Erythroblast (primary cell): ENCODE measurements around the gene PIGN.

Source experiments
- DNase-seq, 2 experiments: peaks; one replicate each; lab custom pipeline; 2025; lab: John Stamatoyannopoulos, UW
- GATA1 ChIP-seq: IDR thresholded peaks from 2 replicates; pipeline ENCODE4 v1.6.1; 2011; ENCODE audit warnings: low read depth, mild to moderate bottlenecking, control low read depth, low read length, moderate library complexity
- POLR2A ChIP-seq: IDR thresholded peaks from 2 replicates; pipeline ENCODE4 v1.6.1; 2011; ENCODE audit warnings: mild to moderate bottlenecking, low read length

The PIGN gene

DNA sequence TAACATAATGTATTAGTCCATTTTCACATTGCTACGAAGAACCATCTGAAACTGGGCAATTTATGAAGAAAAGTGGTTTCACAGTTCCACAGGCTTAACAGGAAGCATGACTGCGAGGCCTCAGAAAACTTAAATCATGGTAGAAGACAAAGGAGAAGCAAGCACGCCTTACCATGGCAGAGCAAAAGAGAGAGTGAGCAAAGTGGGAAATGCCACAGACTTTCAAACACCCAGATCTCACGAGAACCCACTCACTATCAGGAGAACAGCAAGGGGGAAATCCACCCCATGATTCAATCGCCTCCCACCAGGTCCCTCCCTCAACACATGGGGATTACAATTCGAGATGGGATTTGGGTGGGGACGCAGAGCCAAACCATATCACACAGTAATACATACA lies 22.5 kb downstream of the PIGN start:
- TF ChIP-seq POLR2A (no peak), GATA1 (no peak)
- DNase-seq, result no peak

GRCh38 chr18:62157843-62158242 lies 29.0 kb downstream of the PIGN start:
- DNase-seq, result no peak
- TF ChIP-seq GATA1 (no peak), POLR2A (no peak)

- DNase-seq, result no peak
- TF ChIP-seq GATA1 (no peak), POLR2A (no peak)
Measured at GRCh38 chr18:62152844-62153243, 34.0 kb downstream of the PIGN start.

DNA sequence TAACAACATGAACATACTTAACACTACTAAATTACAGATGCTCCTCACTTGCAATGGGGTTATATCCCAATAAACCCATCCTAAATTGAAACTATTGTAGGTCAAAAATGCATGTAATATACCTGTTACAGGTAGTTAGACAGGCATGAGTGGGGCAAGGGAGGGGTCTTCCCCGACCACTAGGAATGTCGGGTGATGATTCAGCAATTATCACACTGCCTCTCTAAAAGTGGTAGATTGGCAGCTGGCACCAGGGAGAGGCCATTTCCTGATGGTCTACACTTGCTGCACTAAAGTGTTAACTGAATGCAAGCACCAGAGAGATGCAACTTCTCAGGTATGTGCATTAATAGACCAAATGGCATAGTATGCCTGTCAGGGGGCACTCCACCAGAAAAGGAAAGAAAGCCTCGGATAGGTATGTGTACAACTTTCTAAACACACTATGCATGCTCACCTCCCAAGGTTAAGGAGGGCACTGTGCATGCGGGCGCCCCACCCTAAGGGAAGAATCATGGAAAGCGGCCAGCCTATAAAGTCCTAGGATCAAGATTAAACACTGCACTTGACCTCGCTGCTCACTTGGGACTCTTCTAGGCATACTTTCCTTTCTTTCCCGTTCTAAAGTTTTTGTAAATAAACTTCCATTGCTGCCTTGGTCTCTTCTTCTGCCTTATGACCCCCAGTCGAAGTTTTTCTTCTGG lies 35.6 kb downstream of the PIGN start:
- TF ChIP-seq GATA1 (no peak), POLR2A (no peak)
- no peak for DNase-seq

DNA sequence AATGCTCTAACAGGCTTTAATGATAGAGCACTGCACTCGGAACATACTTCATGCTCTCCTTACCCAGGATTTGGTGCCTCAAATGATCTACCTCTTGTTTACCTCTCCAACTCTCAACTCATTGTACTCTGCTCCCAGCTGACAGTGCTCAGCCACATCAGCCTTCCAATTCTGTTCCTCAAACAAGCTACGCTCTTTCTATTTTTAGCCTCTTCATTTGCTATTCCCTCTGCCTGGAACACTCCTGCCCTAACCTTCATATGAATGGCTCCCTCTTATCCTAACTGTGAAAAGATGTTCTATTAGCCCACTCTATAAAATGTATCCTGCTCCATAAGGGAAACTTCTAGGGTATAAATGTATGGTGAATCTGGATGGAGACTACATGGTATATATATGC lies 42.5 kb downstream of the PIGN start:
- TF ChIP-seq GATA1, result no peak
- no peak for TF ChIP-seq POLR2A
- DNase-seq, result no peak

DNA sequence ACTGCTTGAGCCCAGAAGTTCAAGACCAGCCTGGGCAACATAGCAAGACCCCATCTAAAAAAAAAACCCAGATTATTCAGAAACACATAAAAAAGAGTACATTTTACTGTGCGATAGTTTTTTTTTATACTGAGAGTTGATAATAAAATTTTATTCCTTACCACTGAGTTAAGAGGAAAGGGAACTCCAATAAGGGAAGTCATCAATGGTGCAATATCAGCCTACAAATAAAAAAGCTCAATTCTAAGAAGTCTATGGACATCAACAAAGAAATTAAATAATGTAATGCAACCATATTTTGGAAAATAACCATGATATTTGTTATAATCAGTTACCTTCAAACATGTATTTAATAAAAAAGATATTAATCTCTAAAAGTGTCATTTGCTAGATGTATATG lies 46.6 kb downstream of the PIGN start:
- no peak for DNase-seq
- no peak for TF ChIP-seq POLR2A
- no peak for TF ChIP-seq GATA1

- TF ChIP-seq GATA1 (no peak), POLR2A (no peak)
Measured at GRCh38 chr18:62138461-62139235, 48.2 kb downstream of the PIGN start.

DNA sequence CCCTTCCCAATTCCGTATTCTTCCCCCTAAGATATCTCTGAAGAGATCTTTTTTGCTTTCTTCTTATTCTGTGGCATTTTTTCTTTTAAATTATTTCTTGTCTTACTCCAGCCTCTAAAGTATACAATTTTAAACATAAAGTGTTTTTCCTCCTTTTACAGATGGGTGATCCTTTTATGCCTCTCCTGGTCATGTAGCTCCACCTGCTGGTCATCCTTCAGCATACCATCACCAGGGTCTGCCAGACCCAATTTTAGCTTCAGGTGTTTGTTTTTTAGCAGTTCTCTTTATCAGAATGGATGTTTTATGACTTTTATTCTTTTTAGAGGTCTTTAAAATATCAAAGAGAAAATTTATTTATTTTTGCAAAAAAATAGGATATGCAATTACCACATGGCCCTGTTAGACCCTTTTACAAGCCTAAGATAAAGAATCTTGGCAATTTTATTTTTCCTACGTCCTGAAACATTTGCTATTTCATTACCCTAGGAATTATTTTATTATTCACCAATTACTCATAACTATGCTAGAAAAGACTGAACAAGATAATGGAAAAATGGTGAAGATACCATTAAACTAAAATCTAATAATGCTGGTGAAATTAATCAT lies 55.5 kb downstream of the PIGN start:
- no peak for TF ChIP-seq POLR2A
- TF ChIP-seq GATA1, result no peak
- peak; percentile 79 to 88 for DNase-seq

More at GRCh38 chr18:62138461-62139235, 48.2 kb downstream of the PIGN start:
- DNase-seq, result no peak

DNA sequence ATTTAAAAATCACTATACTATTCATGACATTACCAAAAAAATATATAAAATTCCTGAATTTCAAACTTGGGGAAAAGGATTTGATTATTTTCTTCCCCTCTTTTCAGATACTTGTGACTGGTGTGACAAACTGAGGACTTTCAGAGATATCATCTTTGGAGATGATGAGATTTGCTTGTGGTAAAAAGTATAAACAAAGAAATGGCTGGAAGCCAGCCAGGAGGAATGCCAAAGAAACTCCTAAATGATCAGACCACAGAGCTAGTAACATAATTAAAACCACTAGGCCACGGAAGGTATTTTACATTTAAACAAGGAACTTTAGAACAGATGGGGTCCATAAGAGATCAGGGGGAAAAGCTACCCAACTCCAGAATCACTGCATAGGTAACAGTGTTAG lies 58.7 kb downstream of the PIGN start:
- TF ChIP-seq POLR2A (no peak), GATA1 (no peak)
- DNase-seq, result no peak

DNA sequence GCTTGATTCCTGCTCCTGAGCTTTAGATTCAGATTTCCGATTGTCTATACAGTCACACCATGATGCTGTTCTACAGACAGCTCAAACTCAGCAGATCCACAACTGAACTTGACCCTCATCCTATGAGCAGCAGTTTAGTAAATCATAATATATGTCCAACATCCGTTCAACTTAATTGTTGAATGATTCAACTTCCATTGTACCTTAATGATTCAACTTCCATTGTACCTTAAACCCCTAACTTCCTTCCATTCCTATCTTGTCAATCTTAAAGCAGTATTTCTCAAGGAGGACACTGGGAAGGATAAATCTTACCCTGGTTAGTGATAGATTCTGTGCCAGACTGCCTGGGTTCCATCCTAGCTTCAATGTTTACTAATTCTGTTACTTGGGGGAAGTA lies 60.1 kb downstream of the PIGN start:
- no peak for DNase-seq
- no peak for TF ChIP-seq GATA1

DNA sequence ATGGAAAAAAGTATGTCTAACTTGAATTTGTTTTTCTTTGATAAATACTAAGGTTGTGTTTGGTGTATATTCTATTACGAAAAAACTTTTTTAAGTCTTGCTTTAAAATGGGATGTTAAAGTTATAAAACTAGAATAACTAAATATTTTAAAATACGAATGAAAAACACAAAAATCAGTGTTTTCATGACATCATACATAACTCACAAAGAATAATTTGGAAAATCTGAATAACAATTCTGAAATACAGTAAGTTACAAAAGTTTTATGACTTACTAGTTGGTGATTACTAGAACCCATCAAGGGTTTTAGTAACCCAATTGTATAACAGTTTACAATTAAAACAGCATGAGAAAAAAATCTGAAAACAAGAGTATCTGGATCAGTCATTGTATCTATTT lies 61.2 kb downstream of the PIGN start:
- no peak for TF ChIP-seq GATA1
- TF ChIP-seq POLR2A, result no peak
- no peak for DNase-seq

DNA sequence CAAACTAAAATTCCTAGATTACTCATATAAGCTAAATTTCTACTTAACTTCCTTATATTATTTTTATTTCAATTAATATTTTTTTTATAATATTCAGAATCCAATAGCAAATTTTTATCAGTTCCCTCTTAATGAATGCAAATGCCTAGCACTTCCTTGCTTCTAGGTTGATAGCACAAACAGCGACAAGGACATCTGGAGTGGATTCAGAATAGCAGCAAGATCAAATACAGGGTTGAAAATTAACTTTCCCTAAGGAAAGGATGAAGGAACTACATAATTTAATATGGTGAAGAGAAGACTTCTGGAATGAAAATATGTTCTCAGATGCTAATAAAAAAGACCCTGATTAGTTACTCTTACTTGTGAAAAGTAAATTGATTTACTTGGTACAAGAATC lies 64.5 kb downstream of the PIGN start:
- TF ChIP-seq POLR2A, result no peak
- TF ChIP-seq GATA1, result no peak
- no peak for DNase-seq

DNA sequence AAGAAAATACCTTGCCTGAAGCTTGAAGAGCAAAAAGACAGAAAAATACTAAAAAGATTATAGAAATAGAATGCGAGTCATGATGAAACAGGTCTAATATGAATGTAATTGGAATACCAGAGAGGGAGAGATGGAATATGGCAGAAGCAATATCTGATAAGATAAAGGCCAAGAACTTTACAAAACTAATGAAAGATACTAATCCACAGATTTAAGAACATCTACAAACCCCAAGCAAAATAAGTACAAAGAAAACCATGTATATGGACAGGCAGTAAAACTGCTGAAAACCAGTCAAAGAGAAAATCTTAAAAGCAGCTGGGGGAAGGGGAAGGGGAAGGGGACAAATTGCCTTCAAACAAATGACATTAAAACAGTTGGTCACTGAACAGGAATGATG lies 67.0 kb downstream of the PIGN start:
- no peak for DNase-seq
- TF ChIP-seq GATA1, result no peak
- TF ChIP-seq POLR2A, result no peak

GRCh38 chr18:62118328-62118727 lies 68.5 kb downstream of the PIGN start:
- TF ChIP-seq POLR2A (no peak), GATA1 (no peak)
- no peak for DNase-seq

GRCh38 chr18:62109676-62110075 lies 77.2 kb downstream of the PIGN start:
- TF ChIP-seq GATA1 (no peak), POLR2A (no peak)
- no peak for DNase-seq
